H1 (cell line): ENCODE results near the gene DDX56. TPM values are rescaled to one million over a fixed set of nuclear protein-coding genes. Genes with fewer than 3 reads are reported as not detected.

Experiments used
- CHD7 ChIP-seq: fragments of 300-600 bp; sonication (generic); IDR thresholded peaks from 2 replicates; pipeline ENCODE4 v1.7.1; 2012; ENCODE audit warnings: low read length, moderate library complexity, mild to moderate bottlenecking, inconsistent platforms; ENCODE audit not compliant: insufficient replicate concordance
- polyA plus RNA-seq, 7 experiments: library from polyadenylated mRNA; depleted of rRNA in 3 of 7; stranded (reverse) in 5 of 7; unstranded in 2 of 7; fragments of >200 nt in 5 of 7; fragments of 200-250 nt in 2 of 7; gene quantifications; 1 replicate in 5 of 7; 2 replicates in 1 of 7; 4 replicates in 1 of 7; pipeline versions ENCODE4 v1.2.1 to v1.2.3, GENCODE V29; 2011 to 2013; ENCODE audit warnings: missing spikeins in 2 of 7, mixed read lengths in 2 of 7
- total RNA-seq: library from RNA; stranded (reverse); fragmentation: NEBNext Ultra II Directional; extraction: Animal tissue kit (Norgen Biotek cat#: 25700); gene quantifications from 2 replicates; pipeline ENCODE4 v1.2.1, GENCODE V29; 2021

Gene DDX56
- total and polyA plus RNA-seq, 2 of the 8 experiments (the other 6 are each of a cell fraction or from before 2014, with no cell fraction given), result 56.9 to 81.6 TPM

GRCh38 chr7:44604941-44605340 lies 31.2 kb upstream of the DDX56 start (continued):
- no peak for TF ChIP-seq CHD7
